HG03565 (cell line): Measurements from ENCODE around the gene R3HDML.

Source experiments
- ATAC-seq: cut with Tn5 transposase; IDR thresholded peaks from one replicate; pipeline ENCODE4 v1.9.1; 2021; ENCODE audit warnings: mild to moderate bottlenecking, moderate library complexity; ENCODE audit not compliant: unreplicated experiment

R3HDML gene

DNA sequence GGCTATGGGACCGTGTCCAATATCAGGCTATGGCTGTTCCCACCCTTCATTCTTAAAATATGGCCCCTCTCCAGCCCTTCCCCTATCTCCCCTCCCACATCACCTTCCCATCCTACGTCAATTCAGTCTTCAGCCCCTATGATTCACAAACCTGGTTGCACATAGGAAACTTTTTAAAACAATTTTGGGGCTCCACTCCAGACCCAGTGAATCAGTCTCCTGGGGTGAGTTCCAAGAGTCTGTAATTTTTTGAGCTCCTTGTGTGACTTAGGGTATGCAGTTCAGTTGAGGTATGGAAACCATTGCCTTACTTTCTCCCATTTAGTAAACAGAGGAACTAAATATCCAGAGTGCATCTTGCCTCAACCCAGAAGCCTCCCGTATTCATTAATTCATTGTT, 24.2 kb downstream of the R3HDML start:
- ATAC-seq: no peak

- ATAC-seq: no peak
Observed at GRCh38 chr20:44362466-44362940, 25.7 kb downstream of the R3HDML start.

DNA sequence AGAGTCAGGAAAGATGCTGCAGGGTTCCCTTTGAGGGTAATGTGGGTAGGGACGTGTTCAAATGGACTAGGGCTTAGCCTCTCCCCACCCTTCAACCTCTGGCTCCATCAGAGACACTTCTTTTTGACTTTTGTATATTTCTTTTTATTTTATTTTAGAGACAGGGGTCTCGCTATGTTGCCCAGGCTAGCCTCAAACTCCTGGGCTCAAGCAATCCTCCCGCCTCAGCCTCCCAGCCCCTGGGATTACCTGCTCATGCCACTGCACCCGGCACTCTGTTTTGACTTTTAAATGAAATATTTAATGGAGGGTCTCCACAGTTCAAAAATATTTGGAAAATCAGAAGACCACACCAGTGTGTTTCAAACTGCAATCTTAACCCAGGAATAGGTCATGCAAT, 27.2 kb downstream of the R3HDML start:
- no peak for ATAC-seq

GRCh38 chr20:44364780-44365179, 27.9 kb downstream of the R3HDML start:
- ATAC-seq: no peak

DNA sequence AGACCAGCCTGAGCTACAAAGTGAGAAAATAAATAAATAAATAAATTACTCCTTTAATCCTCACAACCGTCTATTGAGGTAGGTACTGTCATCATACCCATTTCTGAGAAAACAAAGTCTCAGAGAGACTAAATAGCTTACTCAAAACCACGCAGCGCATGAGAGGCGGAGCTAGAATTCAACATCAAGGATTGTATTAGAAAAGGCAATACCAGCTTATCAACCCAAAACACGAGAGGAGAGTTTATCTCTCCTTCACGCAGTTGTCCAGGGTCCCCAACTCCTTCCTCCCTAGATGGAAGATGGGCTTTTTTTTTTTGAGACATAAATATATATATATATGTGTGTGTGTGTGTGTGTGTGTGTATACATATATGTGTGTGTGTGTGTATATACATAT, 30.9 kb downstream of the R3HDML start:
- no peak for ATAC-seq

GRCh38 chr20:44370639-44371218, 33.9 kb downstream of the R3HDML start:
- ATAC-seq: no peak

GRCh38 chr20:44382641-44383040, 45.8 kb downstream of the R3HDML start:
- ATAC-seq: no peak

DNA sequence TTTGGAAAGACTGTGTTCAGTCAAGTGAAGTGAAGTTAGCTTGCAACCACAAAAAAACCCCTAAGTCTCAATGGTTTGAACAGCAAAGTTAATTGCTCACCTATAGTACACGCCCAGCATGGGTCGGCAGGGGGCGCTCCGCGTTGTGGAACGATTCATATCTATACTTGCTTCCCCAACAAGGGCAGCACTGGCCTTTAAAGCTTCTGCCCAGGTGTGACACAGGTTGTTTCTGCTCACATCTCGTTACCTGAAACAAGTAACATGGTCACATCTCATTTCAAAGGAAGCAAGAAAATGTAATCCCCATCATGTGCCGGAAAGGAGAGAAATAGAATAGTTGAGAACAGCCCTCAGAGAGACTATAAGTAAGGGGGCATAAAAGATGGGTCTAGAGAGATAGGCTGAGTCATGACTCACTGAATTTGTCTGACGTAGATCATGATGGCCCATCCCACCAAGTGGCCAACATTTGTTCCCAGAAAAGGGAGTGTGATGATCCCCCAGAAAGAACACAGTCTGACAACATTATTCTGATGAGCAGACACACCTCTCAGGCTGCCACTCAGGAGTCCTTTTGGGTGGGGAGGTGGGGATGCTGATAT, 47.7 kb downstream of the R3HDML start:
- peak; percentile 57 for ATAC-seq

GRCh38 chr20:44388466-44389023, 51.7 kb downstream of the R3HDML start:
- ATAC-seq: no peak

GRCh38 chr20:44389871-44390270, 53.0 kb downstream of the R3HDML start:
- no peak for ATAC-seq

DNA sequence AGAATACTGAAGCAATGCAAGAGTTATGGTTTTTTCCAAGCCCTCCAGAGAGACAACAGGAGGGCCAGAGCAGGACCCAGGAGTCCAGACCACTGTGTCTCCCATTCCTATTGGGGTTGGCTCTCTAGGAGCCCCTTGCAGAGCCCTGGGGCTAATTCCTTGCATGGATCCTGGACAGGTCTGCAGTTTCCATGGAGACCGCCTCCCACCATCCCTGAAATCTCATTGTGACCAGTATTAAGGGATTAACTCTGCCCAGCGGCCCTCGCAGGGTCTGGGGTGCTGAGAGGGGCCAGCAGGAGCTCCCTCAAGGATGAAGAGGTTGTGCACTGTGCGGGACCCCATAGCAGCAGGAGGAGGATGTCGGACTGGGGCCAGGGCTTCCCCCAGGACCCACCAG, 53.4 kb downstream of the R3HDML start:
- no peak for ATAC-seq

DNA sequence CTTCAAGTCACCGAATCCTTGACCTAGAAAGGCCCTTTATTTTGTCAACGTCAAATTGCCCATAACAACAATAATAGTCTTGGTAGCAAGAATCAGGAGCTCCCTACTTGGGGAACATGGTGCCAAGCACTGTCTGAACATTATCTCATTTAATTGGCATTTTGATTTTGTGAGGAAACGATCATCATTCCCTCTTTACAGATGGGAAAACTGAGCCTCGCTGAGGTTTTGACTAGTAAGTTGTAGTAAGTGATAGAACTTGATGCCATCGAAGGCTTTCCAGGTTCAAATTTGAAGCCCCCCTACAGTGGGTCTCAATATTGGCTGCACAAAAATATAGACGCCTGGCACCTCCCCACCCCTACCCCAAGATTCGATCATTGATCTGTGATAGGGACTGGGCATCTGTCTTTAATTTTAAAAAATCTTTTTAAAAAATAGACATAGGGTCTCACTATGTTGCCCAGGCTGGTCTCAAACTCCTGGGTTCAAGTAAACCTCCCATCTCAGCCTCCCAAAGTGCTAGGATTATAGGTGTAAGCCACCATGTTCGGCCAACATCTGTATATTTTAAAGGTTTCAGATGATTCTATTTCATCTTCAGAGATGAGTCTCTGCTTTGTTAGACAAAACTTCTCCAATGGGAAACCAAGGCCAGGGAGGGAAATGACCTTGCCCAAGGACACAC, 55.4 kb downstream of the R3HDML start:
- ATAC-seq: no peak

DNA sequence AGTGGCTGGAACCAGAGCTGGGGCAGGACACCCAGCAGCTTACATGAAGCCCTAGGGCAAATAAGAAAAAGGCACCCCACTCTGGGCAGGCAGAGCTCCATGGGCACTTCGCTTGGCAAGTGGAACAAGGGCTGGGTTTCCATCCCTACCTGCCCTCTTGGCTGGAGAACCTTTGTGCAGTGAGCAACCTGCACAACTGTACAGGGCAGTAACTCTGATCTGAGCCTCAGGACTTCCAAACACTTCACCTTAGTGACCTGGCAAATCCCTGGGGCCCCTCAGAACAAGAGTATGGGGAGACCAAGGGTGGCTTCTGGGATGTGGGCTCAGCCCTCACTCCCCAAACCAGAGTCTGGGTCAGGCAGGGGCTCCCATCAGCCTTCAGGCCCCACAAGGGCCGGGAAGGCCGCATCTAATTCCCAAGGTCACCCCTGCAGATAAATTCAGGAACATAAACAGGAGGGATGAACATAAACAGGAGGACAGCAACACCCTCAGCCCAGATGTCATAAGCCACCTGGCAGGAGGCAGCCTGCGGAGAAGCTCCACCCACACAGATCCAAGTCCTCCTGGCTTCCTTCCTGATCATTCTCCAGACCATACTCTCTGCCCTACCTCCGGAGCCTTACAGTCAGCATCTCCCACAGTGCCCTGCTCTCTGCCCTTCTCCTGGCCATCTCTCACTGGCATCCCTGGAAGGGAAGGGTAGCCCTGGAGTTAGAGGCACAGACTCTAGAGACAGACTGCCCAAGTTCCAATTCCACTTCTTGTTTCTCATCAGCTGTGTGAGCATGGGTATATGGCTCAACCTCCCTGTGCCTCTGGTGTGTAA, 56.1 kb downstream of the R3HDML start:
- no peak for ATAC-seq

- no peak for ATAC-seq
Observed at GRCh38 chr20:44393608-44394451, 57.0 kb downstream of the R3HDML start.

DNA sequence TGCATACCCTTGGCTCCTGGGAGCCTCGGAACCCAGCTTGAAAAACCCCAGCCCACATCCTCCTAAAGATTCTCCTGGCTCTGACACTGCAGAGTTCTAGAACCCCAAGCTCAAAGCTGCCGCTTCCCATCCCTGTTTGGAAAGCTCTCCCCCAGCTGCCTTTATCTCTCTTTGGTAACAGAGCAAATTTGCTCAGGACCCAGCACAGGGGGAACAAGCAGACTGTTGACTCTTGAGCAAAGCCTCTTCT, 57.5 kb downstream of the R3HDML start:
- ATAC-seq: no peak

DNA sequence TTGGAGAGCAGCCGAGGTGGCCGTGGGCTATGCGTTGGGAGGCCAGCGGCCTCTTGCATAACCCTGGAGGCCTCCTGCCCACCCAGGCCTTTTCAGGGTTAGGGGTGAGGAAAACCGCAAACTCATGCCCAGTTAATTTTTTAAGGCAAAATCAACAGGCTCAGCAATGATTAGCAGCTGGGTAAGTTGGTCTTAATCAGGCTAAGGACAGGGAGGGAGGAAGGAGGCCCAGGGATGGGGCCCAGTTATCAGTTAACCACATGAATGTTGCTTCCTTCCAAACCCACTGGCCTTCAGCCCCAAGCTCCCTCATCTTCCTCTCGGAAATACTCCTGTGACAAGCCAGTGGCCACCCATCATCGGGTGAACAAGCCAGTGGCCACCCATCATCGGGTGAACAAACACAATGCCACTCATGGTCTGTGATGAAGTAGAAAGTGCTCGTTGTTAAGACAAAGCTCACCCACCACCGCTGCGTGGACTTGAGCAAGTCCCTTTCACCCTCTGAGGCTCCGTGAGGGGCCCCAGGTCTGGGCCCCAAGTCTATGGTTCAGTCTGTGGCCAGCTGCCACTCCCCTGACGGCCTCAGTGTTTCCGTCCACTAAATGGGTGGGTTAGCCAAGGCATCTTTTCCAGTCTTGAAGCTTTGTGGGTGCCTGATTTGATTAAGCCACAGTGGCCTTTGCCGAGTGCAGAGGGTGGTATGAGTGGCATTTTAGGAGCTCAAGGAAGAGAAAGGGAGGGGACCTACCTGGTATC, 58.0 kb downstream of the R3HDML start:
- no peak for ATAC-seq

DNA sequence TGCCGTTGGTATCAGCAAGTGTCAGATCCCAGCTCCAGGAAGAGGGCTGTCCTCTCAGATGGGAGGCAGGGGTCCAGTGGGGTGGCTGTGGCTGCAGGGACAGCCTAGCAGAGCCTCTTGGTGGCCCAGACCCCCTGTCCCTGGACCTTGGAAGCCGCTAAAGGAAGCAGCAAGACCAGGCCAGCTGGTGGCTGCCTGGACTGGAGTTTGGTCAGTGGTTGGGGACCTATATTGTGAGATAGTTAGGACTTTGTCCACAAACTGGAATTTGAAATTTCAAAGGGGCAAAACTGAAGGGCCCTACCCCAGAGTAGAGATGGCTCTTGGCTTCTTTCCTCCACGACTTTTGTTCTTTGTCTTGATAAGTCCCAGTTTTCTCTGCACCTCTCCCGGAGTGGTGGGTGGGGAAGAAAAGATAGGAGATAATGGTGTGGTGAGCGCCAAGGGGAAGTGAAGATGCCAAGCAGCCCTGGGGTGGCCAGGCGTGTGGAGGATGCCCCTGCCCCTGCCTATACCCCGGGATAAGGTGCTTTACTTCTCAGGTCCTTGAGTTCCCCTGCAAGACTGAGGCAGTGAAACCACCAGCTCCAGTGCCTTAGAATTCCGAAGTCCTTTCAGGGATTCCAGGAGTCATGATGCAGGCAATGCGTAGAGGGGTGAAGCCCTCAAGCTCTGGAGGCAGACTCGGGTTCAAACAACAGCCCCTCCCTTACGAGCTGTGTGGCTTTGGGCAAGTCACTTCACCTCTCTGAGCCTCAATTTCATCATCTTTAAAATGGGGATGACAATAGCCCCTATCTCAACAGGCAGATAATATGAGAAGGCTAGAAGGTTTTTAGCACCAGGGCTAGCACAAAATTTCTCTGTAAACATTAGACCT, 58.9 kb downstream of the R3HDML start:
- ATAC-seq: no peak

DNA sequence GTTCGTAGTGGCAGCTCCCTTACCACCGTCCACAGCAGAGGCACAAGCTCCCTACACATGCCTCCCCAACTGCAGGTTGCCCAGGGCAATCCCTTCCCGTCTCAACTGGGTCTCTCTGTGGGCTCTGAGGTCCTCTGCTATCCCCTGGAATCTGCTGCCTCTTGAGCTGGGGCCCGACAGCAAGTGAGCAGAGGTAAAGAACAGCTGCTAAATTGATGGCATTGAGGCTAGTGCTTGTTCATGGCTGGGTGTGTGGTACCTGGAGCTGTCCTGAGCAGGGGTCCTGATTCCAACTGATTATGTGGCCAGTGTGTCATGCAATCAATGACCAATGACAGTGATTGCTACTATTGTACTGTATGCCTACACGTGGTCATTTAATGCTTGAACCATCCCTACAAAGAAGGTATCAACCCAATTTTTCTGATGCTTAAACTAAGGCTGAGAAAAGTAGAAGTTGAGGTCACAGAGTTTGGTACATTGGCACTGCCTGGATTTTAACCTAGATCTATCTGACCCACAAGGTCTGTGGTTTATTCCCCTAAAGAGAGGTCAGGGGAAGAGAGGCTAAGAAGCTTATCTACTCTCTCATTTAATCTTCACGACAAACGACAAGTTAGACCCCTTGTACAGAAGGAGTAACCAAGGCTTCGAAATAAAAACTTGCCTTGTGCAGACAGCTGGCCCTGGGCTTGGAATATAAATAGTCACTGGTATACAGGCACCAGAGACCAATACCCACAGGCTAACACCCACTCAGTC, 59.7 kb downstream of the R3HDML start:
- ATAC-seq: no peak
